ENCODE data around the gene AQP5.

DNA sequence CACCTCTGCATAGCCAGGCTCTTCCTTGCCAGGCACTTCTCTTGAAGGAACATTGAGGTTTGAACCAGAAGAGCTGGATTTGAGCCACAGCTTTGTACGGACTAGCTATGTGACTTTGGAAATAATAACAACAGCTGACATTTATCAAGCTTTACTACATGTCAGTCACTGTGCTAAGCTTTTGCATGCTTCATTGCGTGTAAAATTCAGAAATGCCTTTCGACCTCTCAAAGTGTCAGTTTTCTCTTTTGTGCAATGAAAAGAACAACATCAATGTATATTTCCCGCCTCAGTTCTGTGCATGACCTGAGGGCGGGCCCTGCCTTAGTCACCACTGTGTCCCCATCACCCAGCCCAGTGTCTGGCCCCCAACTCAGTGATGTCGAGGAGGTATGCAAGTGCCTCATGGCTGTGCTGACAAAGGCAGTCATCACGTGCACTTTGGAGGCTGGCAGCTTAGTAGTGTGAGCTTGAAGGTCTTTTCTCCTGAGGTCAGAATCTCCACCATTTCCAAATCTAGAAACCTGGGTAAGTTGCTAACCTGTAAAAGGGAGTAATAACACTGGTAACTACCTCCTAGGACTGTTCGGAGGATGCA, 29.0 kb upstream of the AQP5 start:
- TF ChIP-seq, protein P1, sequence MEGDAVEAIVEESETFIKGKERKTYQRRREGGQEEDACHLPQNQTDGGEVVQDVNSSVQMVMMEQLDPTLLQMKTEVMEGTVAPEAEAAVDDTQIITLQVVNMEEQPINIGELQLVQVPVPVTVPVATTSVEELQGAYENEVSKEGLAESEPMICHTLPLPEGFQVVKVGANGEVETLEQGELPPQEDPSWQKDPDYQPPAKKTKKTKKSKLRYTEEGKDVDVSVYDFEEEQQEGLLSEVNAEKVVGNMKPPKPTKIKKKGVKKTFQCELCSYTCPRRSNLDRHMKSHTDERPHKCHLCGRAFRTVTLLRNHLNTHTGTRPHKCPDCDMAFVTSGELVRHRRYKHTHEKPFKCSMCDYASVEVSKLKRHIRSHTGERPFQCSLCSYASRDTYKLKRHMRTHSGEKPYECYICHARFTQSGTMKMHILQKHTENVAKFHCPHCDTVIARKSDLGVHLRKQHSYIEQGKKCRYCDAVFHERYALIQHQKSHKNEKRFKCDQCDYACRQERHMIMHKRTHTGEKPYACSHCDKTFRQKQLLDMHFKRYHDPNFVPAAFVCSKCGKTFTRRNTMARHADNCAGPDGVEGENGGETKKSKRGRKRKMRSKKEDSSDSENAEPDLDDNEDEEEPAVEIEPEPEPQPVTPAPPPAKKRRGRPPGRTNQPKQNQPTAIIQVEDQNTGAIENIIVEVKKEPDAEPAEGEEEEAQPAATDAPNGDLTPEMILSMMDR (IDR thresholded peaks at IDR 0.05), result no peak
- TF ChIP-seq POLR2A (IDR thresholded peaks at IDR 0.05) (no peak), EP300 (IDR thresholded peaks at IDR 0.05) (no peak)
